Measurements from ENCODE around the gene YRDC. TPM values are rescaled to one million over a fixed set of nuclear protein-coding genes. Genes with fewer than 3 reads are reported as not detected.

YRDC gene
- total and polyA plus RNA-seq, 2 of the 13 experiments (the other 11 are each of a cell fraction or from before 2014, with no cell fraction given), result 27.5 to 29.2 TPM

- 0 out of 2 replicates have a peak, but pooled peaks have one; percentile 23 for TF ChIP-seq ZNF780A (CRISPR knock-in tag; IDR thresholded peaks at IDR 0.05)
- TF ChIP-seq ZNF879 (CRISPR knock-in tag; IDR thresholded peaks at IDR 0.05), result 0 out of 2 replicates have a peak, but pooled peaks have one; percentile 52
- TF ChIP-seq KDM2A (CRISPR knock-in tag; IDR thresholded peaks at IDR 0.05; ENCODE audit: borderline replicate concordance, low read depth), result peak; percentile 60
- TF ChIP-seq FOXA1 (IDR thresholded peaks at IDR 0.05), result no peak
- TF ChIP-seq FOXA1 (CRISPR knock-in tag; IDR thresholded peaks at IDR 0.05), result no peak
- peak; percentile 14; the same call in 1 of the 2 replicates for TF ChIP-seq MYC (CRISPR knock-in tag; IDR thresholded peaks at IDR 0.05; ENCODE audit: borderline replicate concordance)
- TF ChIP-seq SAP130 (CRISPR knock-in tag; IDR thresholded peaks at IDR 0.05; ENCODE audit: low read depth), result peak; percentile 64
- TF ChIP-seq ZGPAT (CRISPR knock-in tag; IDR thresholded peaks at IDR 0.05), result peak; percentile 47; the same call in 1 of the 2 replicates
- peak; percentile 77 for TF ChIP-seq ZNF777 (CRISPR knock-in tag; IDR thresholded peaks at IDR 0.05)
- peak; percentile 56 for TF ChIP-seq AGO2 (optimal IDR thresholded peaks at IDR 0.05; ENCODE audit: low read depth, low read length)
- TF ChIP-seq HNF1A (IDR thresholded peaks at IDR 0.05; ENCODE audit: low read depth), result no peak
- no peak; the same call in 1 of the 2 replicates for TF ChIP-seq HNF1A (CRISPR knock-in tag; IDR thresholded peaks at IDR 0.05; ENCODE audit: borderline replicate concordance)
- TF ChIP-seq IRF2 (CRISPR knock-in tag; IDR thresholded peaks at IDR 0.05), result no peak
- TF ChIP-seq TCF12 (IDR thresholded peaks at IDR 0.05), result no peak
- no peak for TF ChIP-seq TCF12 (CRISPR knock-in tag; IDR thresholded peaks at IDR 0.05)
- TF ChIP-seq HDAC1 (CRISPR knock-in tag; IDR thresholded peaks at IDR 0.05), result peak; percentile 19; the same call in 1 of the 2 replicates
- TF ChIP-seq MXI1 (IDR thresholded peaks at IDR 0.05; ENCODE audit: borderline replicate concordance, low read depth, low read length), result peak; percentile 25; the same call in 1 of the 3 replicates
- peak; percentile 49; the same call in 1 of the 2 replicates for TF ChIP-seq MTA1 (CRISPR knock-in tag; IDR thresholded peaks at IDR 0.05; ENCODE audit: borderline replicate concordance)
- TF ChIP-seq ZNF768 (CRISPR knock-in tag; IDR thresholded peaks at IDR 0.05), result 0 out of 2 replicates have a peak, but pooled peaks have one; percentile 12
- no peak for TF ChIP-seq HOXA7 (CRISPR knock-in tag; IDR thresholded peaks at IDR 0.05)
- TF ChIP-seq POGZ (CRISPR knock-in tag; IDR thresholded peaks at IDR 0.05), result 0 out of 2 replicates have a peak, but pooled peaks have one; percentile 5
- TF ChIP-seq HMGXB4 (CRISPR knock-in tag; IDR thresholded peaks at IDR 0.05; ENCODE audit: borderline replicate concordance in 1 of 2, low read depth in 1 of 2), result peak in 1 of 2 experiments; percentile 45; a peak in 1 of 4 replicates
- TF ChIP-seq ZMYM4 (CRISPR knock-in tag; IDR thresholded peaks at IDR 0.05), result no peak
Measured at GRCh38 chr1:37808369-37809319, 636 bp upstream of the YRDC start (continued).

All from HepG2 (cell line).